ENCODE data around the gene EVC.

- TF ChIP-seq EZH2 (IDR thresholded peaks at IDR 0.05; ENCODE audit: borderline replicate concordance, low read depth, low read length, severe bottlenecking), result no peak
- peak; percentile 77 for TF ChIP-seq CTCF (IDR thresholded peaks at IDR 0.05; ENCODE audit: borderline replicate concordance, extremely low read depth, low read length, poor library complexity, severe bottlenecking)
Observed at GRCh38 chr4:5812506-5813229, 101.7 kb downstream of the EVC start.
